HG02678 (cell line): Measurements from ENCODE around the gene FCRLA.
A peak's percentile ranks its signal among the peaks of the same experiment; 100 is the strongest.
"Not testable (repeated sequence)": the region's sequence is repeated elsewhere in the genome, so short reads cannot be mapped to it uniquely, and the experiment has no call there.

Source experiments
- ATAC-seq: cut with Tn5 transposase; IDR thresholded peaks from one replicate; pipeline ENCODE4 v1.9.1; 2021; ENCODE audit warnings: mild to moderate bottlenecking, moderate library complexity; ENCODE audit not compliant: unreplicated experiment

The FCRLA gene

DNA sequence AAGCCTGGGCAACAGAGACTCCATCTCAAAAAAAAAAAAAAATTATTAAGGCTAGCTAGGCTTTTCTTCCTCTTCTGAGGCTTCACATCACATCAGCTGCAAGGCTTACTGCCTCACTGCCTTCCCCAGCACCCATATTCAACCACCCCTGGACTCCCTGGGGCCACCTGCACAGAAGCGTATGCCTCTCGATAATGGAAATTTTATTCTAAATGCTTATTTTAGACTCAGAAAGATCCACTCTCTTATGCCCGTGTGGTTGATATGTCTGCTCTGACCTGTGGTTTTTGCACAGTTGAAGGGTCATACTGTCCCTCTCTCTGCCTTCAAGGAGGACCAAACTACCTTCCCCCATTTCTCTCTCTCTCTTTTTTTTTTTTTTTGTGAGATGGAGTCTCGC lies 1.5 kb upstream of the FCRLA start:
- peak; percentile 41 for ATAC-seq

DNA sequence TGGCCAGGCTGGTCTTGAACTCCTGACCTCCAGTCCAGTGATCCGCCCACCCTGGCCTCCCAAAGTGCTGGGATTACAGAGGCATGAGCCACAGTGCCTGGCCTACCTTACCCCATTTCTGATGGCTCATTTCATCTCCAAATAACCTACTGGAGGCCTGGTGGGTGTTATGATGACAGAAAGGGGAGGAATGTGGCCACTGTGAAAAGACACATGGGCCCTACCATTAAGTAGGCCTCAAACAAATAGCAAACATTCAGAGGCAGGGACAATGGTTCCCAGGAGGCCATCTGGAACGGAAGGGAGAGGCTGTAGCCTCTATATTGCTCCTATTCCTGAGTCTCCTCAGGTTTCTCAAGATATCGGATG lies 932 bp upstream of the FCRLA start:
- no peak for ATAC-seq

DNA sequence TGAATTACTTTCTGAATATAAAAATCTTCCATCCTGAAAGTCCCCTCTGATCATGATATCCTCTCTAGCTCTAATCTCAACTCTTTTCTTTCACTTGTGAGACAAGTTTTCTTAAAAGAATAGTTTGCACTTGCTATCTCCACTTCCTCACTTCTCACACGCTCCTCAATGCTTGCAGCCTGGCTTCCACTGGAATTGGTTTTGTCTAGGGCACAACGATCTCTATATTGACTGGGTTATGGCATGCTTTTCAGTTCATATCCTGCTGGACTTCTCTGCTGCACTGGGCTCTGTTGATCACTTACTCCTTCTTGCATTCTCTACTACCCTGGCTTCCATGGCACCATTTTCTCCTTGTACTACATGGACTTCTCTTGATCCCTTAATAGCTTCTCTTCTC lies 474 bp downstream of the FCRLA start:
- no peak for ATAC-seq

DNA sequence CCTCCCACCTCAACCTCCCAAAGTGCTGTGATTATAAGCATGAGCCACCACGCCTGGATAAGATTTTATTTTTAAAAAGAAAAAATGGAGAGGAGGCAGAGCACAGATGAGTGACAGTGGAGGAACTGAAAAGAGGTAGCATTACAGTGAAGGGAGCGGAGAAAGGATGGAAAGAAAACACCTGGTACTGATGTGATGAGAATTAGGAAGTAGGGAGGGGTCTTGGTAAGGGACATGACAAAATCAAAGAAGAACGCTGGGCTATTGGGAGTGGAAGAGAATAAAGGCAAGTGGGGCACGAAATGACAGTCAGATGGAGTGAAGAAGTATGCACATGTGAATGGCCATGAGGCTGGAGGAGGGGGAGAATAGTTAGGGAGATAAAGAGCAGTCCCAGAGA lies 2.3 kb downstream of the FCRLA start:
- ATAC-seq, result no peak

DNA sequence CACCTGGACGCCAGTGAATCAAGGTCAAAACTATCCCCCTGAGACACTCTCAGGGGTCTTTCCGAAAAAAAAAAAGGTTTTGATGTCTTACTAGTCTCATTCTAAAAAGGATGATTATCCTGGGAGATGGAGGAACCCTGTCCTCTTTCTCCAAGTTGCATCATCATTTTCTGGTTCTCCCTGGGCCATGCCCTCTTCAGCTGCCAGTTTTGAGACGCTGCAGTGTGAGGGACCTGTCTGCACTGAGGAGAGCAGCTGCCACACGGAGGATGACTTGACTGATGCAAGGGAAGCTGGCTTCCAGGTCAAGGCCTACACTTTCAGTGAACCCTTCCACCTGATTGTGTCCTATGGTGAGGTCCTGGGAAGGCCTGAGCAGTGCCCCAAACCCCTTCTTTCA lies 3.5 kb downstream of the FCRLA start:
- no peak for ATAC-seq

DNA sequence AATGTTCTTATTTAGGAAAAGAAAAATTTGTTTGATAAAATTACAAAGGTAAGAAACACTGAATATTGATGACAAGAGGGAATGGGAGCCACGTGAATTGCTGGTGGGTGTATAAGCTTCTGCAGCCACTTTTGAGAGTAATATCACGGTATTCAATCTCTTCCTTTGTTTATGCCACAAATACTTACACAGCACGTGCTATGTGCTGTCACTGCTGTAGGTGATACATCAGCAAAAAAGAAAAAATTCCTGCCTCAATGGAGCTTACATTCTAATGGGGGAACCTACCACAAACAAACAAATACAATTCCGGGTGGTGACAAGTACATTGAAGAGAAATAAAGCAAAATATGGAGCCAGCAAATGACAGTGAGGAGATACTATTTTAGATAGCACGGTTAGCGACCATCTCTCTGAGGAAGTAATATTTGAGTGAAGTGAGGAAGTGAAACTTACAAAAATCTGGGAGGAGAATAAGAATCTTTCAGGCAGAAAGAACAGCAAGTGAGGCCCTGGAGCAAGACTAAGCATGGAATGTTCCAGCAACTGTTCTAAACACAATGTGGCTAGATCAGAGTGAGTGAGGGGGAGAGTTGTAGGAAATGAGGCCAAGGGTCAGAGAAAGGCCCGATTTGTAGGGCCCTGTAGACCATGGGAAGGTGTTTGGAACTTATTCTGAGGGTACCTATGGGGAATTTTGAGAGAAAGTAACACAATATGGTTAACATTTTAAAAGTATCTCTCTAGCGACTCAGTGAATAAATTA lies 11.7 kb downstream of the FCRLA start:
- ATAC-seq, result peak; percentile 60

DNA sequence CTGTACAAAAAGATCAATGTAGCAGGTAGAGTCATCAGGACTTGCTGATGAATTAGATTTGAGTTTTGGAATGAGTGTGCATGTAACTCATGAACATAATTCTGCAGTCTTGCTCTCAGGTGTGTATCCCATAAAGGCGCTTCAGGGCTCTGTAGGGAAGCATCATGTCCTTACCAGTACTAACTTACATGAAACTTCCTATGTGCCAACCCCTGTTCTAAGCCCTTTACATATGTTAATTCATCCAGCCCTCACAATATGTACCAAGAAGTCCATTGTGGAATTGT lies 12.2 kb downstream of the FCRLA start:
- peak; percentile 38 for ATAC-seq

DNA sequence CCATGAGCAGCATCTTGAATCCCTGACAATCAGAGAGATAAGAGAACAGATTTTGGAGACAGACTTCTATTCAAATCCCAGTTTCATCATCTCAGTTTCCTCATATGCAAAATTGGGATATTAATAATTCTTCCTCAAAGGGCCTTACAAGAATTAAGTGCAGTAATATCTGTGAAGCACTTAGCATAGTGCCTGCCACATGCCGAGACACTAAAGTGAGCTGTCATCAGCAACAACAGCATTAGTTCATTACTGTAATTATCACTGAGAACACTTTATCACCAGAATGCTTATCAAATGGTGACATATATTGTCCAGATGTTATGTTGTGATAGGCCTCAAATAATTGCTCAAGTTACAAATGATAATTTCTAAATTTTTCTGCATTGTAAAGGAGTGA lies 13.4 kb downstream of the FCRLA start:
- no peak for ATAC-seq

DNA sequence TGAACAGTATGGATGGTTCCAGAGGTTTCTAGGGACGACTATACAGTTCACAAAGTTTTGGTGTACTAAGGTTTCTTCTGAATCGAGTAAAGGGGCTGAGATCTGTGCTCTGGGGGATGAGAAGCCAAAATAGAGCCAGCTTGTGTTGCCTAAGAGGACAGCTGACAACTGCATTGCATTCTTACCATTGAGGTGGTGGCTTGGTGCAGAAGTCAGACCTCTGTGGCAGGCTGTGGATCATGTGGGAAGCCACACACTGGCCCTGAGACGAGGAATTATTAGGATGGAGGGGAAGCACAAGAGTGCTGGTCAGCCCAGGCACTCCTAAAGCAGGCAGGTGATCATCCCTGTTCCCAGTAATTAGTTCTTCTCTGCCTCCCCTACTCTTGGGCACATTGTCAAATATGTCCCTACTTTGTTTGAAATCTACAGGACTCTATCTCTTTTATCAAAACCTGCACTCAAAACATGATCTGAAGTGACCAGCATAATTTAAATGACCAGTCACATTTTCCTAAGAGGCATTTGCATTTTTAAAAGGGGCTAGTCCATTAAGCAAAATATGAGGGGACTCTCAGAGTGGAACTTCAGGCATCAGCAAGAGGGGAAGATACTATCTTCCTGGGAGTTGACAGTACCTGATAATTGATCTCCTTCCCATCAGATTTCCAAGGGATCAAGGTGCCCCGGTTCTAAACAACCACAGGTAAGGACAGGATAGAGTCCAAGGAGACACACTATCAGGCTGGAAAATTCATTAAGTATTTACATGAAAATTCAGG lies 14.1 kb downstream of the FCRLA start, which contains the start of gene FCRLB:
FCRLB (plus strand) TSS at position 589 of the 782 bp plus-strand sequence. CDS start 1,129 bp downstream, outside the sequence.
- ATAC-seq, result no peak

DNA sequence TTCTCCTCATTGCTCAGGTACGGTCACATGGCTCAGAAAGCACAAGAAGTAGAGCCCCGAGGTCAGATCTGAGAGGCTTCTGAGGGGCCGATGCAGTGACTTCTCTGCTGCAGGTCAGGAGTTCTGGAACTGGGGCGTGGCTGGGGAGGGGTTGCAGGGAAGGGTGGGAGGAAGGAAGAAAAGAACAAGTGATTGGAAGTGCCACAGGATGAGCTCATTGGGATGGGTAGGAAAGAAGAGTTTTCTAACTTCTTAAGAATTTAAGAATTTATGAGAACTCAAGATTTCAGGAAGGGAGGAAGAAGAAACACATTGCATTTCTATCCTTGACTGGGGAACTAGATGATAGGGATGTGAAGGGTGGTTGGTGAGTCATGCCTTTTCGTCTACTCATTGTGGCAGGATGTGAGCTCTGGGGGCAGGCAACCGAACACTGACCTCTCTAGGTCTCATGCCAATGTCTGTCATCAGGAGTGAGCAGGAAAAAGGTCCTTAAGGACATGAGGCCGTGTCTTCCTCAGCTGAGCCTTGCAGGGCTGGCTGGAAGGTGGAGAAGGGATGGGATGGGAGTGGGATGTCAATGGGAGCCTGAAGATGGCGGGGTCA lies 14.8 kb downstream of the FCRLA start:
- no peak for ATAC-seq

DNA sequence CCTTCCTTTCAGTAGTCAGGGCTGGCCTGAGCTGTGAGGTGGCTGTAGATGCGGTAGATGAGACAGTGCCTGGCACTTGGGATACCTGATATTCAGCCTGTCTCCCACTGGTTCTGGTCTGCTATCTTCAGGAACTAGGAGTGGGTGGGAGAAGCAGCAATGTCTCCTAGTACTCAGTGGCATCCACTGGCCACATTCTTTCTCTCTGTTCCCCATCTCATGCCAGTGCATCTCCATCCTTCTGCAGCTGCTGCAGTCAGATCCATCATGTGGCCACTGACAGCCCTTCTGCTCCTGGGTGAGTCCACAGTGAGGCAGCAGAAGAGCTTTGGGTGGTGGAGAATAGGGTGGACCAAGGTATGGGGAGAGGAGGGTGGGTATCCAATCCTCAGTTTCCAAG lies 15.4 kb downstream of the FCRLA start:
- ATAC-seq, result no peak

DNA sequence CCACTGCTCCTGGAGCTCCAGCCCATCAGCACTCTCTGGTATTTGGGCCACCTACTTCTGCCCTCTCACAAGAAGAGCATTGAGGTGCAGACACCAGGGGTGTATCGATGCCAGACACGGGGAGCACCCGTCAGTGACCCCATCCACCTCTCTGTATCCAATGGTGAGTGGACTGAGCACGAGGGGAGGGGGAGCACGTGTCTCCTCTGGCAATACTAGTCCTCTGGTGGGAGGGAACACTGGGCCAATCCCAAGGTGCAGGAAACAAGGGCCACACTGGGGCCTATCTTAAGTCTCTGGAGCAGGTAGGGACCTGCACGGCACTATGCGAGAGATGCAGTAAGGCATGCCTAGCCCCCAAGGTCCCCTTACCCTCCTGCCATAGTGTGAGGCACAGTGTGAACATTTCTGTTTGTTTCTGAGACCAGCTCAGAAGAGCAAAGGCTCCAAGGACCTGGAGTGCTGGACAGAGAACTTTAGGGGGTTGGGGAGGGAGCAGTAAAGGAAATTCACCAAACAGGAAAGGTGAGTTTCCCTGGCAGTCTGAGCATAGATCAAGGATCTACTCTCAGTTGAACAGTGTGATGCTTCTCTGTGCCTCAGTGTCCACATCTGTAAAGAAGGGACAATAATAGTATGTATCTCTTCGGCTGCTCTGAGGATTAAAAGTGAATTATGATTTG lies 16.6 kb downstream of the FCRLA start:
- no peak for ATAC-seq

DNA sequence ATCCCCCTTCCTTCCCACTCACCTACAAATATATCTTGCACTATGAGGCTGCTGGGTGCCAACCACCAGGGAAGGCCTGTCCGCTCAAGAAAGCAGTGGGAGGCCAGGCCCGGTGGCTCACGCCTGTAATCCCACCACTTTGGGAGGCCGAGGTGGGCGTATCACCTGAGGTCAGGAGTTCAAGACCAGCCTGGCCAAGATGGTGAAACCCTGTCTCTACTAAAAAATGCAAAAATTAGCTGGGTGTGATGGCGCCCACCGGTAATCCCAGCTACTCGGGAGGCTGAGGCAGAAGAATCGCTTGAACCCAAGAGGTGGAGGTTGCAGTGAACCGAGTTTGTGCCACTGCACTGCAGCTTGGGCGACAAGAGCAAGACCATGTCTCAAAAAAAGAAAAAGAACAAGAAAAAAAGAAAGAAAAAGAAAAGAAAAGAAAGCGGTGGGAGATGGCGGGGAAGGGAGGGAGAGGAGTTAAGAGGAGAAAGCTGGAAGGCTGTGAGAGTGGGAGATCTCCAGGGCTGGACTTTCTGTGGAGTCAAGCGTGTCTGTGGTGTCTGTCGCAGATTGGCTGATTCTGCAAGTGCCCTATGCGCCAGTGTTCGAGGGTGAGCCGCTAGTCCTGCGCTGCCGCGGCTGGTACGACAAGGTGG lies 18.4 kb downstream of the FCRLA start:
- not testable (repeated sequence) for ATAC-seq

DNA sequence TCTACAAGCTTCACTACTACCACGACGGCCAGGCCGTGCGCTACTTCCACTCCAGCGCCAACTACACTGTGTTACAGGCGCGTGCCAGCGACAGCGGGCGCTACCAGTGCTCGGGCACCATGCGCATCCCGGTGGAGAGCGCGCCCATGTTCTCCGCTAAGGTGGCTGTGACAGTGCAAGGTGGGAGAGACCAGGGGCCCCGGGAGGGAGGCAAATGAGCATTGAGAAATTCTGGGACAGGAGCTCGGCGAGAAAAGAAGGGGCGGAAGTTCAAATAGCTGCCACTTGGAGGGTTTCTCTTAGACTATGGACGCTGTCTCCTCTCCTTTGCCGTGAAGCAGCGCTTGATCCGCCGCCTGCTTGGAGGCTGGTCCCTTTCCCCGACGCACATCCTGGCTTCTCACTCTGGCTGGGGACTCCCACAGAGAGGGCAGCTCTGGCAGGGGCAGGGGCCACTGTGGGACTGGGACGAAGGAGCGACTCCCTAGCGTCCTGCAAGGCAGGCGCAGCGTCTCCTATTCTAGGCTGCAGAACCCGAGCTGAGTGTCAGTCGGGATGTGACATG lies 19.0 kb downstream of the FCRLA start:
- peak; percentile 22 for ATAC-seq

DNA sequence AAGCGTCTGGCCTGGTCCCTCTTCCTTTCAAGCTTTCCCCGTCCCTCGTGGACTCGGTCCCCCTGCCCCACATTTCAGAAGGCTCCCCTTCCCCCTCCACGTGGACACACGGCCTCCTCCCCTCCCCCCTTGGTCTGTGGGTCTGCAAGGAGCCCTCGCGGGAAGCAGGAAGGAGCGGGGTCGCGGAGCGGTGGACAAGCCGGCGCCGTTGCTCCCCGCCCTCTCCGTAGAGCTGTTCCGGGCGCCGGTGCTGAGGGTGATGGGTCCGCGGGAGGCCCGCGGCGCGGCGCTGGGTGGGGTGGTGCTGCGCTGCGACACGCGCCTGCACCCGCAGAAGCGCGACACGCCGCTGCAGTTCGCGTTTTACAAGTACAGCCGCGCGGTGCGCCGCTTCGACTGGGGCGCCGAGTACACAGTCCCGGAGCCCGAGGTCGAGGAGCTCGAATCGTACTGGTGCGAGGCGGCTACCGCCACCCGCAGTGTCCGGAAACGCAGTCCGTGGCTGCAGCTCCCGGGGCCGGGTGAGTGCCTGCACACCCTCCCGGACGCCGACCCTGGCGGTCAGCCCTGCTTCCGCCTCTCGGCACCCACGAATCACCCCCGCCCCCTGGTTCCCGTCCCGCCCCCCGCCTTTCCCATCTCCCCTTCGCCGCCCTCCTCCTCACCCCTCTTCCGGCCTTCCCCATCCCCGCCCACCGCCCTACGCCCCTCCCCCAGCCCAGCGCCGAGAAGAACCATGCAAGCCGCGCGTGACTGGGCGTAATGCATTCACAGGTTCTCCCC lies 19.6 kb downstream of the FCRLA start:
- peak; percentile 57 for ATAC-seq

DNA sequence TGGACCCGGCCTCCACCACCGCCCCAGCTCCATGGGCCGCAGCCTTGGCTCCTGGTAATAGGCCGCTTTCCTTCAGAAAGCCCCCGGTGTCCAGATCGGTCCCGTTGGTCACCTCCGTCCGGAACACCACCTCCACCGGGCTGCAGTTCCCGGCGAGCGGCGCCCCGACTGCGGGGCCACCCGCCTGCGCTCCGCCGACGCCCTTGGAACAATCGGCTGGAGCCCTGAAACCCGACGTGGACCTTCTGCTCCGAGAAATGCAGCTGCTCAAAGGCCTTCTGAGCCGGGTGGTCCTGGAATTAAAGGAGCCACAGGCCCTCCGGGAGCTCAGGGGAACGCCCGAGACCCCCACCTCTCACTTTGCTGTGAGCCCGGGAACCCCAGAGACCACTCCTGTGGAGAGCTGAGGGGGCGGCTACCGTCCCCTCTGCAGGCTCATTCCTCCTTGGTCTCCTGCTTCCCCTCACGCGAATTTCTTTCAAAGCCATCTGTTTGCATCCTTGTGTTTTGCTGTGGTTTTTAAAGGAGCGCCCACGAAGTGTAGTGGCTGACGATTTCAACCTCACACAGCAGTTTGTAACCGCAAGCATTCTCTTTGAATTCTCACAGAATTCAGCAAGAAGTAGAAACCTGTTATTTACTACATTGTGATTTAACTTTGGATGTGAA lies 20.4 kb downstream of the FCRLA start:
- ATAC-seq, result peak; percentile 15

DNA sequence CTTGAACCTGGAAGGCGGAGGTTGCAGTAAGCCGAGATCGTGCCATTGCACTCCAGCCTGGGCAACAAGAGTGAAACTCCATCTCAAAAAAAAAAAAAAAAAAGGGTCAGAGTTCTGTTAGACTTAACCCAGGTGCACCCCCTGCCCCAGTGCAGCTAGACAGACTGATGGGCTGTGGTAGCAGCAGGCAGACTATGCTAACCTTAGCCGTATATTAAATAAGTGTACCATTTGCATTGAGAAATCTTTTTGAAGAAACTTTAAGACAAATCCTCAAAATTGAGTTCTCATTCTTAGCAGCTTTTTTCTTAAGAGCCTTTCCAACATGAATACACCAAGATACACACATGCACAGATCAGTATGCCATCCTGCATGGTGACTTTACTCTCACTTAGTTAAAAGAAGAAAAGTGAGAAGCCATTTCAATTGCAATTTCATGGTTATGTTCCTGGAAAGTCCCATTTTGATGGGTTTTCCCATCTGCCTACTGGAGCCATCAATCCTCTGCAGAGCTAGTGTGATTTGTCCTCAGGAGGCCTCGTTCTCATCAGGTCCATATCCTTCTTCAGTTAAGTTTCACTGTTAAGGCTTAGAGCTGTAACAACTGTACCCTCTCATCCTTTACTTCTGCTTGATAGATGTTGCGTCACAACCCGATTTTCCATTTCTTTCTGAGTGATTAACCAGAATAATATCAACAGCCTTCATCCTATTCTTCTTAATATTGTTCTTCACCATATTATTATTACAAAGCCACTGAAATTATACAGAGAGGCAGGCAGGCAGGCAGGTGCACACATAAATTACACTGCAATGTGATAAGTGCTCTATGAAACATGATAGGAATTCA lies 21.6 kb downstream of the FCRLA start:
- ATAC-seq, result no peak

DNA sequence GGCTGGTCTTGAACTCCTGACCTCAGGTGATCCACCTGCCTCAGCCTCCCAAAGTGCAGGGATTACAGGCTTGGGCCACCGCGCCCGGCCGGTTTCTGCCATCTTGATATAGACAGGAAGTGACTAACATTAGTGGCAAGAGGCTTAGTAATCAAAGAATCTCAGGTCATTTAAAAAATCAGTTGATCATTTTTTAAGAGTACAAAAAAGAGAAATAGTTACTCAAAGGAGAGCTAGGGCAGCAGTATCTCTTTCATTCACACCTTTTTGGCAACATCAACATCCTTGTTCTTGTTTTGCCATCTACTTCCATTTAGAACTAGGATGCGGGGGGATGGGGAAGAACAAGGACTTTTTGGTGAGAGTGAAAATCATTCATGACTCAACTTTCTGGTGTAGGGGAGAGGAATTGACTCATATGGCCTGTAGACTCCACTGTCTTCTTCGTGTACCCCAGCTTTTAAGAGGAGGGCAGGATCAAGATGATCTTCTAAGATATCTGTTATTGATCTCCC lies 23.1 kb downstream of the FCRLA start:
- ATAC-seq, result no peak
